Activated CD8-positive, alpha-beta memory T cell treated with anti-CD3 and anti-CD28 coated beads, Interleukin-2, amount 10 ng/mL, durations not matched to agents 7 days and 5 days (primary cell): ENCODE data around the gene MTA1. TPM values are rescaled to one million over a fixed set of nuclear protein-coding genes. Genes with fewer than 3 reads are reported as not detected.

Source experiments
- ATAC-seq: fragments of 150-1000 bp; cut with Tn5 transposase; one replicate; pipeline ENCODE4 v1.10.0; 2021; ENCODE audit warnings: moderate library complexity
- CTCF ChIA-PET: fragments of 350-600 bp; sonication (Branson Sonifier 250); formaldehyde crosslinking; loops from one replicate; lab custom pipeline; 2021; ENCODE audit warnings: antibody characterized with exemption; lab: Charles Lee
- DNase-seq: peaks from one replicate; pipeline ENCODE4 v3.0.0-alpha.2; 2020
- H3K27ac Mint-ChIP-seq: one replicate; pipeline ENCODE4 v1.8.0; 2021; ENCODE audit warnings: mild to moderate bottlenecking, mixed read lengths
- H3K27me3 Mint-ChIP-seq: one replicate; pipeline ENCODE4 v1.8.0; 2021; ENCODE audit warnings: mixed read lengths
- H3K36me3 Mint-ChIP-seq: one replicate; pipeline ENCODE4 v1.8.0; 2021; ENCODE audit warnings: mild to moderate bottlenecking, mixed read lengths
- H3K4me1 Mint-ChIP-seq: one replicate; pipeline ENCODE4 v1.8.0; 2021; ENCODE audit warnings: mixed read lengths
- H3K4me3 Mint-ChIP-seq: one replicate; pipeline ENCODE4 v1.8.0; 2021; ENCODE audit warnings: mild to moderate bottlenecking, moderate library complexity, mixed read lengths
- H3K9me3 Mint-ChIP-seq: one replicate; pipeline ENCODE4 v1.8.0; 2022; ENCODE audit warnings: low read depth, mixed read lengths
- total RNA-seq, 2 experiments: library from RNA; stranded (reverse); gene quantifications; one replicate each; pipeline ENCODE4 v1.2.3, GENCODE V29; 2021

MTA1 gene
- total RNA-seq, 2 experiments from 2014 or later = 134 to 141 TPM

GRCh38 chr14:105382343-105383082, 37.1 kb upstream of the MTA1 start:
- Mint-ChIP-seq H3K4me3 (no peak overlapping the region), H3K27ac (no peak overlapping the region), H3K27me3 (no peaks in the 10 kb centered on the region), H3K4me1 (no peaks in the 10 kb centered on the region), H3K9me3 (no peaks in the 10 kb centered on the region), H3K36me3 (no peaks in the 10 kb centered on the region)
- ATAC-seq = no peak
- CTCF ChIA-PET = interaction anchor here (0.8 to 1.1 kb wide), 2 partner anchors 12 kb away, joined by 3 read pairs; no protein-coding TSS in a partner anchor
- DNase-seq = no peak

- H3K27ac Mint-ChIP-seq = no peak overlapping the region
- DNase-seq (no peak), ATAC-seq (no peak)
- H3K27me3 Mint-ChIP-seq = no peaks in the 10 kb centered on the region
- H3K4me3 Mint-ChIP-seq = no peak overlapping the region
- H3K9me3 Mint-ChIP-seq = no peaks in the 10 kb centered on the region
- H3K4me1 Mint-ChIP-seq = no peaks in the 10 kb centered on the region
- no peaks in the 10 kb centered on the region for H3K36me3 Mint-ChIP-seq
- CTCF ChIA-PET = interaction anchor here (0.8 kb wide), 1 partner anchor 12 kb away, joined by 3 read pairs; no protein-coding TSS in a partner anchor
Measured at GRCh38 chr14:105383083-105383730, 36.4 kb upstream of the MTA1 start.

GRCh38 chr14:105384041-105384557, 35.5 kb upstream of the MTA1 start:
- CTCF ChIA-PET = interaction anchor here (0.8 kb wide), 1 partner anchor 15 kb away, joined by 3 read pairs; no protein-coding TSS in a partner anchor
- H3K27me3 Mint-ChIP-seq = no peaks in the 10 kb centered on the region

GRCh38 chr14:105384605-105385321, 34.9 kb upstream of the MTA1 start:
- no peak overlapping the region for H3K4me3 Mint-ChIP-seq
- no peak overlapping the region for H3K27ac Mint-ChIP-seq
- H3K9me3 Mint-ChIP-seq = no peaks in the 10 kb centered on the region
- ATAC-seq (no peak), DNase-seq (no peak)
- H3K36me3 Mint-ChIP-seq = no peaks in the 10 kb centered on the region
- CTCF ChIA-PET = interaction anchor here (0.8 kb wide), 1 partner anchor 16 kb away, joined by 3 read pairs; no protein-coding TSS in a partner anchor
- peaks cover under 1% of the 10 kb centered on the region for H3K4me1 Mint-ChIP-seq
- H3K27me3 Mint-ChIP-seq = no peaks in the 10 kb centered on the region

More at GRCh38 chr14:105384041-105384557, 35.5 kb upstream of the MTA1 start:
- no peak for ATAC-seq
- Mint-ChIP-seq H3K9me3 (no peaks in the 10 kb centered on the region), H3K4me3 (no peak overlapping the region), H3K4me1 (no peaks in the 10 kb centered on the region), H3K36me3 (no peaks in the 10 kb centered on the region), H3K27ac (no peak overlapping the region)
- no peak for DNase-seq

- CTCF ChIA-PET = no interaction called here
- Mint-ChIP-seq H3K4me1 (peaks cover 5% of the 10 kb centered on the region), H3K9me3 (no peaks in the 10 kb centered on the region), H3K4me3 (no peak overlapping the region), H3K27me3 (no peaks in the 10 kb centered on the region), H3K27ac (no peak overlapping the region), H3K36me3 (no peaks in the 10 kb centered on the region)
- DNase-seq (no peak), ATAC-seq (no peak)
Measured at GRCh38 chr14:105385322-105385637, 34.3 kb upstream of the MTA1 start.

GRCh38 chr14:105385698-105386365, 33.8 kb upstream of the MTA1 start:
- CTCF ChIA-PET = interaction anchor here (1.0 kb wide), 1 partner anchor 37 kb away, joined by 3 read pairs; no protein-coding TSS in a partner anchor
- ATAC-seq = no peak
- Mint-ChIP-seq H3K27me3 (no peaks in the 10 kb centered on the region), H3K27ac (no peak overlapping the region), H3K4me3 (no peak overlapping the region), H3K9me3 (no peaks in the 10 kb centered on the region), H3K4me1 (peaks cover 8% of the 10 kb centered on the region), H3K36me3 (no peaks in the 10 kb centered on the region)
- DNase-seq = no peak

GRCh38 chr14:105386581-105387529, 32.8 kb upstream of the MTA1 start:
- no peak for ATAC-seq
- Mint-ChIP-seq H3K4me3 (no peak overlapping the region), H3K27ac (no peak overlapping the region), H3K4me1 (peaks cover 8% of the 10 kb centered on the region), H3K36me3 (no peaks in the 10 kb centered on the region), H3K27me3 (no peaks in the 10 kb centered on the region), H3K9me3 (no peaks in the 10 kb centered on the region)
- DNase-seq = no peak
- CTCF ChIA-PET = interaction anchor here (1.0 kb wide), 1 partner anchor 38 kb away, joined by 3 read pairs; no protein-coding TSS in a partner anchor

GRCh38 chr14:105387530-105387922, 32.1 kb upstream of the MTA1 start:
- Mint-ChIP-seq H3K36me3 (no peaks in the 10 kb centered on the region), H3K27ac (no peak overlapping the region), H3K27me3 (no peaks in the 10 kb centered on the region), H3K9me3 (no peaks in the 10 kb centered on the region), H3K4me1 (peaks cover 8% of the 10 kb centered on the region), H3K4me3 (no peak overlapping the region)
- no peak for ATAC-seq
- DNase-seq = no peak
- CTCF ChIA-PET = no interaction called here

- H3K36me3 Mint-ChIP-seq = no peaks in the 10 kb centered on the region
- ATAC-seq (no peak), DNase-seq (no peak)
- CTCF ChIA-PET = interaction anchor here (0.9 to 1.4 kb wide), 3 partner anchors 16 to 92 kb away, joined by 3 to 7 read pairs (median 4); no protein-coding TSS in a partner anchor
- H3K27ac Mint-ChIP-seq = no peak overlapping the region
- H3K9me3 Mint-ChIP-seq = no peaks in the 10 kb centered on the region
- H3K4me3 Mint-ChIP-seq = no peak overlapping the region
- peaks cover 8% of the 10 kb centered on the region for H3K4me1 Mint-ChIP-seq
- H3K27me3 Mint-ChIP-seq = no peaks in the 10 kb centered on the region
Measured at GRCh38 chr14:105388110-105388951, 31.3 kb upstream of the MTA1 start.

GRCh38 chr14:105388976-105389375, 30.7 kb upstream of the MTA1 start:
- no peak overlapping the region for H3K27ac Mint-ChIP-seq
- no peaks in the 10 kb centered on the region for H3K36me3 Mint-ChIP-seq
- CTCF ChIA-PET = interaction anchor here (0.9 to 1.4 kb wide), 3 partner anchors 16 to 92 kb away, joined by 3 to 7 read pairs (median 4); no protein-coding TSS in a partner anchor
- H3K4me3 Mint-ChIP-seq = no peak overlapping the region
- H3K9me3 Mint-ChIP-seq = no peaks in the 10 kb centered on the region
- ATAC-seq (no peak), DNase-seq (no peak)
- no peaks in the 10 kb centered on the region for H3K27me3 Mint-ChIP-seq
- H3K4me1 Mint-ChIP-seq = peaks cover 8% of the 10 kb centered on the region

GRCh38 chr14:105389534-105389933, 30.1 kb upstream of the MTA1 start:
- Mint-ChIP-seq H3K9me3 (no peaks in the 10 kb centered on the region), H3K4me1 (peaks cover 8% of the 10 kb centered on the region), H3K4me3 (no peak overlapping the region), H3K36me3 (no peaks in the 10 kb centered on the region), H3K27me3 (no peaks in the 10 kb centered on the region), H3K27ac (no peak overlapping the region)
- DNase-seq (no peak), ATAC-seq (no peak)
- CTCF ChIA-PET = interaction anchor here (1.1 to 1.4 kb wide), 4 partner anchors 15 to 91 kb away, joined by 4 to 7 read pairs (median 4); no protein-coding TSS in a partner anchor
